ENCODE results near the gene IL4R.

IL4R gene

GRCh38 chr16:27324851-27325301 is 11.1 kb downstream of the IL4R start:
- Histone ChIP-seq H3K79me2 (ENCODE audit: control insufficient read depth, low read length) (peaks cover 100% of the 10 kb centered on the region), H3K27ac (ENCODE audit: low read depth, low read length) (no peak overlapping the region), H3K9me2 (replicated peaks; ENCODE audit: control insufficient read depth, low read length) (no peaks in the 10 kb centered on the region), H4K20me1 (ENCODE audit: control insufficient read depth, insufficient read depth, low read depth, low read length) (peaks cover 15% of the 10 kb centered on the region; the same call in 1 of the 2 replicates), H3K4me1 (ENCODE audit: control insufficient read depth, low read length) (peaks cover 47% of the 10 kb centered on the region), H3F3A (ENCODE audit: control insufficient read depth, insufficient read depth) (no peaks in the 10 kb centered on the region), H3K36me3 (ENCODE audit: control insufficient read depth, low read length) (peaks cover 75% of the 10 kb centered on the region), H3K4me3 (ENCODE audit: low read length) (no peak overlapping the region), H3K4me2 (ENCODE audit: low read length) (no peak overlapping the region), H3K9me3 (ENCODE audit: control insufficient read depth, insufficient read depth, low read length) (no peaks in the 10 kb centered on the region), H3K27me3 (ENCODE audit: control insufficient read depth, low read length) (no peaks in the 10 kb centered on the region)
- no peak for TF ChIP-seq CTCF (IDR thresholded peaks at IDR 0.05; ENCODE audit: low read depth, low read length, poor library complexity, severe bottlenecking)
- no peak for TF ChIP-seq EZH2phosphoT487 (IDR thresholded peaks at IDR 0.05; ENCODE audit: borderline replicate concordance, low read length)

GRCh38 chr16:27325736-27326135 is 12.0 kb downstream of the IL4R start:
- Histone ChIP-seq H3K4me1 (ENCODE audit: control insufficient read depth, low read length) (peaks cover 45% of the 10 kb centered on the region), H3K4me2 (ENCODE audit: low read length) (0 out of 2 replicates have a peak overlapping the region, but pooled peaks have one; percentile 5), H3K79me2 (ENCODE audit: control insufficient read depth, low read length) (peaks cover 100% of the 10 kb centered on the region), H3K36me3 (ENCODE audit: control insufficient read depth, low read length) (peaks cover 76% of the 10 kb centered on the region), H3K27ac (ENCODE audit: low read depth, low read length) (no peak overlapping the region), H3K9me3 (ENCODE audit: control insufficient read depth, insufficient read depth, low read length) (no peaks in the 10 kb centered on the region), H3K4me3 (ENCODE audit: low read length) (no peak overlapping the region), H3F3A (ENCODE audit: control insufficient read depth, insufficient read depth) (no peaks in the 10 kb centered on the region), H4K20me1 (ENCODE audit: control insufficient read depth, insufficient read depth, low read depth, low read length) (peaks cover 15% of the 10 kb centered on the region; the same call in 1 of the 2 replicates), H3K9me2 (replicated peaks; ENCODE audit: control insufficient read depth, low read length) (no peaks in the 10 kb centered on the region), H3K27me3 (ENCODE audit: control insufficient read depth, low read length) (no peaks in the 10 kb centered on the region)
- TF ChIP-seq CTCF (IDR thresholded peaks at IDR 0.05; ENCODE audit: low read depth, low read length, poor library complexity, severe bottlenecking) (no peak), EZH2phosphoT487 (IDR thresholded peaks at IDR 0.05; ENCODE audit: borderline replicate concordance, low read length) (no peak)

- no peaks in the 10 kb centered on the region for H3K27me3 ChIP-seq (ENCODE audit: control insufficient read depth, low read length)
- H3K27ac ChIP-seq (ENCODE audit: low read depth, low read length): no peak overlapping the region
- no peaks in the 10 kb centered on the region for H3F3A ChIP-seq (ENCODE audit: control insufficient read depth, insufficient read depth)
- peaks cover 100% of the 10 kb centered on the region for H3K79me2 ChIP-seq (ENCODE audit: control insufficient read depth, low read length)
- H3K4me3 ChIP-seq (ENCODE audit: low read length): no peak overlapping the region
- no peaks in the 10 kb centered on the region for H3K9me2 ChIP-seq (replicated peaks; ENCODE audit: control insufficient read depth, low read length)
- H4K20me1 ChIP-seq (ENCODE audit: control insufficient read depth, insufficient read depth, low read depth, low read length): peaks cover 15% of the 10 kb centered on the region; the same call in 1 of the 2 replicates
- TF ChIP-seq CTCF (IDR thresholded peaks at IDR 0.05; ENCODE audit: low read depth, low read length, poor library complexity, severe bottlenecking): no peak
- no peak for TF ChIP-seq EZH2phosphoT487 (IDR thresholded peaks at IDR 0.05; ENCODE audit: borderline replicate concordance, low read length)
- H3K4me2 ChIP-seq (ENCODE audit: low read length): 0 out of 2 replicates have a peak overlapping the region, but pooled peaks have one; percentile 5
- peaks cover 43% of the 10 kb centered on the region for H3K4me1 ChIP-seq (ENCODE audit: control insufficient read depth, low read length)
- no peaks in the 10 kb centered on the region for H3K9me3 ChIP-seq (ENCODE audit: control insufficient read depth, insufficient read depth, low read length)
- peaks cover 78% of the 10 kb centered on the region for H3K36me3 ChIP-seq (ENCODE audit: control insufficient read depth, low read length)
These were observed 12.5 kb downstream of the IL4R start for GRCh38 chr16:27326251-27326650.

All from DOHH2 (cell line).